ENCODE data around the gene TET1. TPM values are rescaled to one million over a fixed set of nuclear protein-coding genes. Genes with fewer than 3 reads are reported as not detected.
A peak's percentile ranks its signal among the peaks of the same experiment; 100 is the strongest.

Gene TET1
- total and polyA plus RNA-seq, 2 of the 13 experiments (the other 11 are each of a cell fraction or from before 2014, with no cell fraction given): 6.9 to 7.3 TPM

DNA sequence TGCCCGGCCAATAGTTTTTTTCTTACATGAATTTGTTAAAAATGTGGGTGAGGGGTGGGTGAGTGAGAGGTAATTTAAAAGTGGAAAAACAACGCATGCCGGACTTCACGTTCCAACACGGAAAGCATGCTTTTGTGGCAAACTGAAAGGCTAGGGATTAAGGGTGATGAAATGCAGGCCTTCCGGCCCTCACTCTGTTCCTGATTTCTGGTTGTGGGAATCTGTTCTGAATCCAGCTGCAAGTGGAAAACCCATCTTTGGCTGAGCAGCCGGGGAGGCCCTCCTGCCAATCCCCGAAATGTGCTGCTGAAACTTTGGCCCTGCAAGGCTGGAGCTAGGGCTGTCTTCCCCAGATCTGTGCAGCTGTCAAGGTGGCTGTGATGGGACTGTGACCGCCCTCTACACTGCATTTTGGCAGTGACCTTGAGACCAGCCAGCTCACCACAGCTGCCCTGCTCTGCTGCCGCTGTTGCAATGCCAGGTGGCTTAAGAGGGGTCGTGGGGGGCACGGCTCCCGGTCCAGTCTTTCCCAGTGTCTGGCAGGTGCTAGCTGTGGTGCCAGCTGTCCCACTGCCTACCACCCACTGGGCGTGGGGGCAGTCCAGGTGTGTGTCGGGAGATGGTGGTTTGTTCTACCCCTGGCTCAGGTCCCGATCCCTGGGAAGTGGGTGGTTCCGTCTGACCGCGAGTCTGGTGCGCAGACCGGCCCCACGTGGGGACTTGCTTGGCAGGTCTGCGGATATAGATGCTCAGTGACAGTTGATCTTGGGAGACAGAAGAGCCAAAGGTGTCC lies 39.0 kb downstream of the TET1 start (continued):
- TF ChIP-seq CBX5 (CRISPR knock-in tag; IDR thresholded peaks at IDR 0.05; ENCODE audit: borderline replicate concordance) (peak; percentile 21; the same call in 1 of the 2 replicates), HOXD1 (CRISPR knock-in tag; IDR thresholded peaks at IDR 0.05) (no peak), HHEX (CRISPR knock-in tag; IDR thresholded peaks at IDR 0.05) (no peak), ZNF724P (CRISPR knock-in tag; IDR thresholded peaks at IDR 0.05; ENCODE audit: borderline replicate concordance) (0 out of 2 replicates have a peak, but pooled peaks have one; percentile 39), PAF1 (CRISPR knock-in tag; IDR thresholded peaks at IDR 0.05) (no peak), ZBTB33 (CRISPR knock-in tag; IDR thresholded peaks at IDR 0.05) (no peak), RBM22 (optimal IDR thresholded peaks at IDR 0.05; ENCODE audit: low read length) (peak; percentile 90), NBN (conservative IDR thresholded peaks at IDR 0.05) (no peak), ZNF264 (CRISPR knock-in tag; IDR thresholded peaks at IDR 0.05) (no peak), RFX3 (CRISPR knock-in tag; IDR thresholded peaks at IDR 0.05) (no peak), ZSCAN20 (CRISPR knock-in tag; IDR thresholded peaks at IDR 0.05; ENCODE audit: borderline replicate concordance) (no peak), ZFP91 (CRISPR knock-in tag; IDR thresholded peaks at IDR 0.05; ENCODE audit: borderline replicate concordance) (0 out of 2 replicates have a peak, but pooled peaks have one; percentile 39), ZNF598 (CRISPR knock-in tag; IDR thresholded peaks at IDR 0.05; ENCODE audit: borderline replicate concordance) (no peak), PAX8 (CRISPR knock-in tag; IDR thresholded peaks at IDR 0.05; ENCODE audit: borderline replicate concordance) (no peak), ARNT2 (CRISPR knock-in tag; IDR thresholded peaks at IDR 0.05; ENCODE audit: low read depth) (peak; percentile 40; the same call in 1 of the 2 replicates), ZSCAN5A (CRISPR knock-in tag; IDR thresholded peaks at IDR 0.05; ENCODE audit: borderline replicate concordance) (no peak), ZNF83 (CRISPR knock-in tag; IDR thresholded peaks at IDR 0.05; ENCODE audit: borderline replicate concordance) (no peak), ZNF12 (CRISPR knock-in tag; IDR thresholded peaks at IDR 0.05) (no peak), NAIF1 (CRISPR knock-in tag; IDR thresholded peaks at IDR 0.05; ENCODE audit: borderline replicate concordance) (no peak), SIX1 (CRISPR knock-in tag; IDR thresholded peaks at IDR 0.05; ENCODE audit: borderline replicate concordance) (no peak)
- TF ChIP-seq, protein P1, sequence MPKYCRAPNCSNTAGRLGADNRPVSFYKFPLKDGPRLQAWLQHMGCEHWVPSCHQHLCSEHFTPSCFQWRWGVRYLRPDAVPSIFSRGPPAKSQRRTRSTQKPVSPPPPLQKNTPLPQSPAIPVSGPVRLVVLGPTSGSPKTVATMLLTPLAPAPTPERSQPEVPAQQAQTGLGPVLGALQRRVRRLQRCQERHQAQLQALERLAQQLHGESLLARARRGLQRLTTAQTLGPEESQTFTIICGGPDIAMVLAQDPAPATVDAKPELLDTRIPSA (CRISPR knock-in tag; IDR thresholded peaks at IDR 0.05; ENCODE audit: borderline replicate concordance): no peak
- TF ChIP-seq, protein P2, sequence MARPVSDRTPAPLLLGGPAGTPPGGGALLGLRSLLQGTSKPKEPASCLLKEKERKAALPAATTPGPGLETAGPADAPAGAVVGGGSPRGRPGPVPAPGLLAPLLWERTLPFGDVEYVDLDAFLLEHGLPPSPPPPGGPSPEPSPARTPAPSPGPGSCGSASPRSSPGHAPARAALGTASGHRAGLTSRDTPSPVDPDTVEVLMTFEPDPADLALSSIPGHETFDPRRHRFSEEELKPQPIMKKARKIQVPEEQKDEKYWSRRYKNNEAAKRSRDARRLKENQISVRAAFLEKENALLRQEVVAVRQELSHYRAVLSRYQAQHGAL (CRISPR knock-in tag; IDR thresholded peaks at IDR 0.05; ENCODE audit: not compliant biosample characterization): no peak

Data from HepG2 (cell line).